GM10266 (cell line): ENCODE data around the gene KLRG1.

Experiments used
- DNase-seq: peaks from one replicate; pipeline ENCODE4 v3.0.0; 2012; ENCODE audit errors: extremely low spot score
- CTCF ChIP-seq: IDR thresholded peaks from 2 replicates; pipeline ENCODE4 v1.5.1; 2012; ENCODE audit warnings: mild to moderate bottlenecking, low read depth; ENCODE audit not compliant: control insufficient read depth, insufficient read depth; ENCODE audit errors: missing control alignments

The KLRG1 gene

GRCh38 chr12:8957561-8957960 lies 31.8 kb upstream of the KLRG1 start:
- no peak for TF ChIP-seq CTCF
- no peak for DNase-seq

- TF ChIP-seq CTCF = no peak
- no peak for DNase-seq
Measured at GRCh38 chr12:8958066-8958465, 31.3 kb upstream of the KLRG1 start.

GRCh38 chr12:8960176-8960575 lies 29.2 kb upstream of the KLRG1 start:
- TF ChIP-seq CTCF = no peak
- DNase-seq = no peak

GRCh38 chr12:8968761-8969160 lies 20.6 kb upstream of the KLRG1 start:
- DNase-seq = no peak
- no peak for TF ChIP-seq CTCF

GRCh38 chr12:8969861-8970411 lies 19.4 kb upstream of the KLRG1 start:
- no peak for DNase-seq
- TF ChIP-seq CTCF = no peak

- no peak for DNase-seq
- TF ChIP-seq CTCF = no peak
Measured at GRCh38 chr12:8970432-8970831, 18.9 kb upstream of the KLRG1 start.

- TF ChIP-seq CTCF = no peak
- DNase-seq = no peak
Measured at GRCh38 chr12:8980137-8980536, 9.2 kb upstream of the KLRG1 start.
